ENCODE data around the gene WDR72. TPM values are rescaled to one million over a fixed set of nuclear protein-coding genes. Genes with fewer than 3 reads are reported as not detected.
"Not testable (repeated sequence)": the region's sequence is repeated elsewhere in the genome, so short reads cannot be mapped to it uniquely, and the experiment has no call there.

WDR72 gene
- total RNA-seq, 1 donor from 2014 or later, result not detected

DNA sequence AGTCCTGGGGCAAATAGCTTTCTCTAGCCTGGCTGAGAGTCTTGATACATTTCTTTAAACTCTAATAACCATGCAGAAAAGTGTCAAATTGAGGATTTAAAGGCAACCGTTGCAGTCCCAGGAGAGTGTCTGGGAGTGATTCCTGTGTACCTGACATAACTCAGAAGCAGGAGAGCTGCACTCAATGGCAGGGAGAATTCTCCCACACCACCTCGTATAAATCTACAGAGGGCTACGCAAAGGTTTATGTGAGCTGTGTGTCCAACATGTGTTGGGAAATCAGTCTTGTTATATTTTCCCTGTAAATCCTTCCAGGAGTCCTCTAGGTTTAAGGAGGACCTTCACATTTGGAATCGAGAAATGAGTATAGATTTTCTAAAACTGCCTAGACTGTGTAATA, 192.6 kb downstream of the WDR72 start:
- Mint-ChIP-seq H3K4me3 (no peak overlapping the region), H3K9me3 (no peaks in the 10 kb centered on the region), H3K4me1 (ENCODE audit: low read depth) (no peaks in the 10 kb centered on the region), H3K27me3 (ENCODE audit: insufficient read depth) (no peaks in the 10 kb centered on the region), H3K36me3 (ENCODE audit: low read depth) (no peaks in the 10 kb centered on the region), H3K27ac (no peak overlapping the region)
- no peak for DNase-seq (ENCODE audit: low spot score)
- intact Hi-C loops (cut with micrococcal nuclease), result no loop called here

DNA sequence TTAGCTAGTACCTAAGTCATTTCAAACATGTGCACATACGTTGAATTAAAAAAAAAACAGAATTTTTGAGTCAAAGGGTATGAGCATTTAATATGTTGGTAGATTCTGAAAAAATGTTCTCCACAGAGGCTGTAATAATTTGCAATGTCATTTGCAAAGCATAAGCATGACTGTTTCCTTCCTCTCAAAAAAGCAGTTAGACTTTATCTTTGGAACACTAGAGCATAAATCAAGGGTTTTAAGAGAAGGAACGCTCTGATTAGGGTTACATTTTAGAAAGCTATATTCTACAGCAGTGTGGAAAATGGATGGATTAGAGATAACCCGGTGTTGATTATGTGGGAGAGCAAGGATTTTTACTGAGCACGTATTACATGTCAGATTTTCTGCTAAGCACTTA, 193.7 kb downstream of the WDR72 start:
- no peaks in the 10 kb centered on the region for H3K27me3 Mint-ChIP-seq (ENCODE audit: insufficient read depth)
- H3K4me3 Mint-ChIP-seq, result no peak overlapping the region
- no peaks in the 10 kb centered on the region for H3K4me1 Mint-ChIP-seq (ENCODE audit: low read depth)
- no peak overlapping the region for H3K27ac Mint-ChIP-seq
- H3K9me3 Mint-ChIP-seq, result no peaks in the 10 kb centered on the region
- no peaks in the 10 kb centered on the region for H3K36me3 Mint-ChIP-seq (ENCODE audit: low read depth)
- intact Hi-C loops (cut with micrococcal nuclease), result no loop called here
- no peak for DNase-seq (ENCODE audit: low spot score)

DNA sequence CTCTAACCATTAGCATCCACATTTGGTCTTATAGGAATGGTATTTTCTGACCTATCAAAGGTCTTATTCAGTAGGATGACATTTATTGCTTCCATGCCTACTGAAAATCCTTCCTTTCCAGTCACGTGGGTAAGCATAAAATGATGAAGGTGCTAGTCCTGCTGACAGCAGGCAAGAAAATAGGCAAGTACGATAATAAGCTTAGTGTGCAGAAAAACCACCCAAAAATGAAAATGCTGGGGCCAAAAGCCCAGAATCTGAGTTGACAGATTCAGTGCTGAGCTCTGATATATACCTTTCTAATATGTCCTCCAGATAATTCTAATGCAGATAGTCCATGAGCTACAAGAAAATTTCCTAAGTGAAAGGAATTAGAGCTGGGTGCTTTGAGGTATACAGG, 194.8 kb downstream of the WDR72 start:
- Mint-ChIP-seq H3K27me3 (ENCODE audit: insufficient read depth) (no peaks in the 10 kb centered on the region), H3K36me3 (ENCODE audit: low read depth) (no peaks in the 10 kb centered on the region), H3K4me3 (no peak overlapping the region), H3K9me3 (no peaks in the 10 kb centered on the region), H3K4me1 (ENCODE audit: low read depth) (no peaks in the 10 kb centered on the region), H3K27ac (no peak overlapping the region)
- intact Hi-C loops (cut with micrococcal nuclease), result no loop called here
- DNase-seq (ENCODE audit: low spot score), result no peak

DNA sequence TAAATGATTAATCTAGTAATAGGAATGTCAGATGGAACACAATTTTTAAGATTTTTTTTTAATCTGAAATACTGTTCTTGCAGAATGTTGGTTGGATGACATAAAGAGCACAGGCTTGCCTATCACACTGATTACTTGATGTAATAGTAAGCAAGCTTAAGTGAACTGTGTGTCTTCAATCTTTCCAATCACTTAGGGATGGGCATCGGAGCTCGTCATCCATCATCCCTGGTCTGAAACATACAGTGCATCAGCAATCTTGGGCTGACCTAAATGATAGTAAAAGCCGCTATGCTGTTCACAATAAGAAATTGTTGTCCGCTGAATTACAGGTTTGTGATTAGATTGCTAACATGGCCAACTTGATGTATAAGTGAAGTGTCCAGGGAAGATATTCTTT, 195.8 kb downstream of the WDR72 start:
- no peaks in the 10 kb centered on the region for H3K9me3 Mint-ChIP-seq
- H3K4me3 Mint-ChIP-seq, result no peak overlapping the region
- intact Hi-C loops (cut with micrococcal nuclease), result no loop called here
- H3K27me3 Mint-ChIP-seq (ENCODE audit: insufficient read depth), result no peaks in the 10 kb centered on the region
- no peak overlapping the region for H3K27ac Mint-ChIP-seq
- H3K4me1 Mint-ChIP-seq (ENCODE audit: low read depth), result no peaks in the 10 kb centered on the region
- H3K36me3 Mint-ChIP-seq (ENCODE audit: low read depth), result no peaks in the 10 kb centered on the region
- DNase-seq (ENCODE audit: low spot score), result no peak

DNA sequence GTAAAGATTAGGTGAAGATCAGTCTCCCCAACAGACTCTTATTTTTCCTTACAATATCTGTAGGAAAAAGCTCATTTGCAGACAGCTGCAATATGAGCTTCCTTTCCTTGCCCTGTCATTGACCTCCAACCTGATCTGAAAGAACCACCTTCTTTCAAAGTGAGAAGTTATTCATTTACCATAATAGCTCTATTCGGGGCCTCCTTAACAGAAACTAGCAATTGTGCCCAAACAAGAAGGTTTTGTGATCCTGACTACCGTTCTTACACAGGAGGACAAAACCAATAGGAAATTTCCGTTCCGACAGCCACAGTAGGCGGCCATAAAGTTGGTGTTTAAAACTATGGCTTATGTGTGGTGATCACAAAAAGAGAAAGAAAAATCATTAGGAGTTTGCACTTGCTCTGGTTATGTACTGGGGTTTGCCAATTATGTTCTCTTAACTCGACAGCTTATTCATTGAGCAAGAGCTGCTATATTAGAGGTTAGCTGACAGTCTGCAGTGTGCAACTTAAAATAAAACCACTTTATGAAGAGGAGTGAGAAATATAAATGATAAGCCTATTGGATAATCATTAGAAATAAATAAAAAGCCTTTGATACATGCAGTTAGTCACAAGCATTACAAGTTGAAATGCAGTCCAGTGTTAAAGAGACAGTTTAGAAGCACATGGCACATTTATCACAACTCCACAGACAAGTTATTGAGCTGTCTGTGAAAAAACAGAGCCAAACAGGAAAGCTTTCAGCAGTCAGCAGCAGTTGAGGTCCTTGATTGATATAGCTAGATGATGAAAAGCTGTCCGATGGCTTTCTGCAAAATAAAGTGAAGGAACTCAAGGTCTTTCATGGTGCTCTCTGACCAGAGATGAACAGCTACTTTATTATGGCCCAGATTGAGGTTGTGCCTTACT, 199.8 kb downstream of the WDR72 start:
- Mint-ChIP-seq H3K4me3 (no peak overlapping the region), H3K9me3 (no peaks in the 10 kb centered on the region)
- intact Hi-C loops (cut with micrococcal nuclease), result no loop called here

DNA sequence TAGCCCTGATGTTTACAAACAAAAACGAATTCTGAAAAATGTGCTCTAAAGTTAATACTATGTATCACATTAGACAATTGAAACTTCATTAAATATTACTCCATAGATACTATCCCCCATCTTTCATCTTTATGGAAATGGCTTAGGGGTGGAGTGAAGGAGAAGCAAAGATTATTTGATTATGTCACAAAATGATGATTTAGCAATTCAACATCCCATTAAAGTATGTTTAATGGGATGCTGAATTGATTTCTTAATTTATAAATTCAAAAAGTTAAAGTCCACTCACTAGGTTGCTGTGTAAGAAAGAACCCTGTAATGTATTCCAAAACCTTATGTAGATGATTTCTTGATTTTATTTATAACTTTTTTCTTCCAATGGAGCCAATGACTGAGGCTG, 201.1 kb downstream of the WDR72 start:
- H3K4me3 Mint-ChIP-seq, result no peak overlapping the region
- intact Hi-C loops (cut with micrococcal nuclease), result no loop called here
- no peak overlapping the region for H3K27ac Mint-ChIP-seq
- H3K36me3 Mint-ChIP-seq (ENCODE audit: low read depth), result no peaks in the 10 kb centered on the region
- DNase-seq (ENCODE audit: low spot score), result no peak
- H3K4me1 Mint-ChIP-seq (ENCODE audit: low read depth), result no peaks in the 10 kb centered on the region
- no peaks in the 10 kb centered on the region for H3K27me3 Mint-ChIP-seq (ENCODE audit: insufficient read depth)
- no peaks in the 10 kb centered on the region for H3K9me3 Mint-ChIP-seq

More for the DNA sequence above, 199.8 kb downstream of the WDR72 start:
- Mint-ChIP-seq H3K27ac (no peak overlapping the region), H3K36me3 (ENCODE audit: low read depth) (no peaks in the 10 kb centered on the region), H3K27me3 (ENCODE audit: insufficient read depth) (no peaks in the 10 kb centered on the region), H3K4me1 (ENCODE audit: low read depth) (no peaks in the 10 kb centered on the region)
- no peak for DNase-seq (ENCODE audit: low spot score)

DNA sequence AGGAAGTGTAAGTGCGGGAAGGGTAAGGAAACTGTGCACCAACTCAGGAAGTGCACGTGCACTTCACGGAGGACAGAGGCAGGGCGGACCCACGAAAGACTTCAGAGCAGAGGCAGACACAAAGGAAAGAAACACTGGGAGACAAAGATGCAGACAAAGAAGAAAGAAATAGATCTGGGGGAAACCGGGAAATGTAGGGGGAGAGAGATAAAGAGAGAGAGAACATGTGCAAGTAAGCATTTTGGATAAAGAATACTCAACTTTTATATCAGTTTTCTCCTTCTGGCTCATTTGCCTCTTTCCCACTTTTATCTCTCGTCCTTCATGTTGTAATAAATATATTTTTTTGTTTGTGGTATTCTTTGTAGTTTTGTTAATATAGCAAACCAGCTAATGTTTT, 204.2 kb downstream of the WDR72 start:
- DNase-seq (ENCODE audit: low spot score), result no peak
- H3K36me3 Mint-ChIP-seq (ENCODE audit: low read depth), result no peaks in the 10 kb centered on the region
- no peaks in the 10 kb centered on the region for H3K4me1 Mint-ChIP-seq (ENCODE audit: low read depth)
- no peak overlapping the region for H3K4me3 Mint-ChIP-seq
- no peaks in the 10 kb centered on the region for H3K9me3 Mint-ChIP-seq
- H3K27ac Mint-ChIP-seq, result no peak overlapping the region
- no peaks in the 10 kb centered on the region for H3K27me3 Mint-ChIP-seq (ENCODE audit: insufficient read depth)
- intact Hi-C loops (cut with micrococcal nuclease), result no loop called here

DNA sequence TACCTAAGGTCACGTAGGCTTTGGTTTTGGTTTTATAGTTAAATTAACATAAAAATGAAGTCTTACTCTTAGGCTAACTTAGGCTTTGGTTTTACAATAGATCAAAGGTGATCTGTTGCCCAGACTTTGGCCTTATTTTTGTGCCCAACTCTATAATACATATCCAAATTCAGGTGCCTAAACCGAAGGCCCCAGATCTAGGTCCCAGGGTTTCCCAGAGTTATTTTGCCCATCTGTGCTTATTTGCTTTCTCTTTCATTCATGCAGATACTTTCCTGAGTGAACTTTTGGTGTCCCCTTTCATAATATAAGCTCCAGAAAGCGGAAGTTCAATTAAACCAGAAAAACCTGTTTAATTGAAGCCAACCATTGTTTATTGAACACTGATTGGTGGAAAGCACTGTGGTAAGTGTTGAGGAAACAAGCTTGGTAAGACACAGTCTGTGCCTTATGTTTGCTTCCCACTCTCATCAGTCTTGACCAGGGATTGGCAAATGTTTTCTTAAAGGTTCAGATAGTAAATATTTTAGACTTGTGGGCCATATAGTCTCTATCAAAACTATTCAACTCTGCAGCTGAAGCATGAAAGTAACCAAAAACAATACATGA, 209.7 kb downstream of the WDR72 start:
- H3K4me1 Mint-ChIP-seq (ENCODE audit: low read depth), result no peaks in the 10 kb centered on the region
- peaks cover 4% of the 10 kb centered on the region for H3K9me3 Mint-ChIP-seq
- no peak overlapping the region for H3K27ac Mint-ChIP-seq
- DNase-seq (ENCODE audit: low spot score), result no peak
- H3K36me3 Mint-ChIP-seq (ENCODE audit: low read depth), result no peaks in the 10 kb centered on the region
- H3K4me3 Mint-ChIP-seq, result no peak overlapping the region
- H3K27me3 Mint-ChIP-seq (ENCODE audit: insufficient read depth), result no peaks in the 10 kb centered on the region
- intact Hi-C loops (cut with micrococcal nuclease), result no loop called here

DNA sequence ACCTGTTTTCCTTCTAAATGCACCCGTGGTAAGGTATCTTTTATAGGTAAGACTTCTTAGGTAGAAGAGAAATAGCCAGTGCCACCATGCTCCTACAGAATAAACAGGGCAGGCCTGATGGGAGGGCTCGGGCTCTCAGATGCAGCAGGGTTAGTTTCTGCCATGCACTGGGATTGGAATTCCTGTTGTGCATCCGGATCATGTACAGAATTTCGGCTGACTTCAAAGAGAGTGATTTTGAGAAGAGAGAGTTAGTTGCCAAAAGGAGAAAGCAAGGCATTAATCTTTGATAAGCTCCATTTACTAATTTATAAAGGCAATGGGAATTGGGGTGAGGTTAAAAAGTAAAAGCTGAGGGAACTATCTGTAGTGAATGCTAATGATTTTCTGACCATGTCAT, 211.2 kb downstream of the WDR72 start:
- intact Hi-C loops (cut with micrococcal nuclease), result no loop called here
- DNase-seq (ENCODE audit: low spot score), result no peak
- Mint-ChIP-seq H3K27ac (no peak overlapping the region), H3K36me3 (ENCODE audit: low read depth) (no peaks in the 10 kb centered on the region), H3K4me3 (no peak overlapping the region), H3K27me3 (ENCODE audit: insufficient read depth) (no peaks in the 10 kb centered on the region), H3K9me3 (peaks cover 4% of the 10 kb centered on the region), H3K4me1 (ENCODE audit: low read depth) (no peaks in the 10 kb centered on the region)

DNA sequence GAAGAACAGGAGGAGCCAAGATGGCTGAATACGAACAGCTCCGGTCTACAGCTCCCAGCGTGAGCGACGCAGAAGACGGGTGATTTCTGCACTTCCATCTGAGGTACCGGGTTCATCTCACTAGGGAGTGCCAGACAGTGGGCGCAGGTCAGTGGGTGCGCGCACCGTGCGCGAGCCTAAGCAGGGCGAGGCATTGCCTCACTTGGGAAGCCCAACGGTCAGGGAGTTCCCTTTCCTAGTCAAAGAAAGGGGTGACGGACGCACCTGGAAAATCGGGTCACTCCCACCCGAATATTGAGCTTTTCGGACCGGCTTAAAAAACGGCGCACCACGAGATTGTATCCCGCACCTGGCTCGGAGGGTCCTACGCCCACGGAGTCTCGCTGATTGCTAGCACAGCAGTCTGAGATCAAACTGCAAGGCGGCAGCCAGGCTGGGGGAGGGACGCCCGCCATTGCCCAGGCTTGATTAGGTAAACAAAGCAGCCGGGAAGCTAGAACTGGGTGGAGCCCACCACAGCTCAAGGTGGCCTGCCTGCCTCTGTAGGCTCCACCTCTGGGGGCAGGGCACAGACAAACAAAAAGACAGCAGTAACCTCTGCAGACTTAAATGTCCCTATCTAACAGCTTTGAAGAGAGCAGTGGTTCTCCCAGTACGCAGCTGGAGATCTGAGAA, 218.7 kb downstream of the WDR72 start:
- H3K9me3 Mint-ChIP-seq; H3K27me3 Mint-ChIP-seq (ENCODE audit: insufficient read depth); H3K27ac Mint-ChIP-seq; H3K4me1 Mint-ChIP-seq (ENCODE audit: low read depth); H3K36me3 Mint-ChIP-seq (ENCODE audit: low read depth); H3K4me3 Mint-ChIP-seq; intact Hi-C loops (cut with micrococcal nuclease); DNase-seq (ENCODE audit: low spot score): not testable (repeated sequence)

DNA sequence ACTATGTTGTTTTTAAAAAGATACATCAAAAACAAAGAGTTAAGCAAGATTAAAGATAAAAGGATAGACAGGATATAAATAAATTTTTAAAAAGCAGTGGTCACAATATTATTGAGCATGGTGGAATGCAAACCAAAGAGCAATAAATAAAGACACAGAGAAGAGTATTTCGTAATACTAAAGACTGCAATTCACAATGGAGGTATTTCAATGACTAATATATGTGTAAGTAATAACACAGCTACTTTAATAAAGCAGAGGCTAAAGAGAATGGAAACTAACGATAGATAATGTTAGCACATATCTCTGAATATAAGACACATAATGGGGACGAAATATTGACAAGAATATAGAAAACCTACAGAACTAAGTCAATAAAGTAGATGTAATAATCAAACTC, 219.6 kb downstream of the WDR72 start:
- Mint-ChIP-seq H3K27me3 (ENCODE audit: insufficient read depth) (no peaks in the 10 kb centered on the region), H3K4me3 (no peak overlapping the region), H3K27ac (no peak overlapping the region), H3K36me3 (ENCODE audit: low read depth) (no peaks in the 10 kb centered on the region), H3K9me3 (peaks cover 5% of the 10 kb centered on the region), H3K4me1 (ENCODE audit: low read depth) (no peaks in the 10 kb centered on the region)
- DNase-seq (ENCODE audit: low spot score), result no peak
- intact Hi-C loops (cut with micrococcal nuclease), result no loop called here

DNA sequence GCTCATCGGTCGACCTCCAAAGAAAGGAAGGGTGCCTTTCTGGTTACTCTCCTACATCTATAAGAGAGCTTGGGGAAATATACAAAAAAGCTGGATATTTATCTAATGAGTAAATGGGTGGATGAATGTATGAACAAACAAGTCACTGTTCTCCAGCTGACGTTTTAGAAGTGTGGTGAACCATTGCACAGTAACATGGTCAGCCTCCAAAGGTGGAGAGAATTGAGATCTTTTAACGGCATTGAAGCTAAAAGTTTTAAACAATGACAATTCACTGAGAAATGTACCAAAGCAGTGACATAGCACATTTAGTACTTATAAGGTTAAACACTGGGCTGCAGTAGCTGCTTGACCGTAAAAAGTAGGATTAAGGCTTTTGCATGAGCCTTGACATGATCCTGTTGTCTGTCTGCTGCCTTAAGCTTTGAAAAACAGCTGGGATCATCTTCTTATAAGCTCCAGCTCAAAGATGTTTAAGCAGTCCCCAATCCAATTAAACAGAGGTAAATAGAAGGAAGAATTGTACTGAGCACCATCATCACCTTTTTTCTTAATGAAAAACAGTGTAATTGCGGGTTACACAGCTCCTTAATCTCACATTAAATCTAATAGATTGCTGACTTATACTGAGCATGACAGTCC, 222.9 kb downstream of the WDR72 start:
- Mint-ChIP-seq H3K27ac (no peak overlapping the region), H3K4me3 (no peak overlapping the region), H3K4me1 (ENCODE audit: low read depth) (no peaks in the 10 kb centered on the region), H3K9me3 (peaks cover 5% of the 10 kb centered on the region), H3K36me3 (ENCODE audit: low read depth) (no peaks in the 10 kb centered on the region), H3K27me3 (ENCODE audit: insufficient read depth) (no peaks in the 10 kb centered on the region)
- no peak for DNase-seq (ENCODE audit: low spot score)
- intact Hi-C loops (cut with micrococcal nuclease), result no loop called here

DNA sequence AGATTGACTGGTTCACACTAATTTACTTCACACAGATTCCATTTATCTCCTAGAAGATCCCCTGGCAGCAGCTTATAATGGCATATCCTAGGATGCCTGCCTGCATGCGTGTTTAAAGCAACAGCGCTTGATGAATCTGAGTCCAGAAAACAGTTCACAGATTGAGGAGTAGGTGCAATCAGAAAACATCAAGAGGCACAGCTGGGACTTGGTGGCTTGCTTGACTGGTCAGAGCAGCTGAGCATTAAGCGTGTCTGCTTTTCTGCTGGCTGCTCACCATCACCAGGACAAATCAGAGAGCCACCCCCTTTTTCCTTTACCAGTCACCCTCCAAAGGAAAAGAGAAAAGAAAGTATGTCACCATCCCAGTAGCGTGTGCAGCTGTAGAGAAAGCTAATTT, 223.6 kb downstream of the WDR72 start:
- Mint-ChIP-seq H3K9me3 (peaks cover 5% of the 10 kb centered on the region), H3K27me3 (ENCODE audit: insufficient read depth) (no peaks in the 10 kb centered on the region), H3K36me3 (ENCODE audit: low read depth) (no peaks in the 10 kb centered on the region), H3K4me1 (ENCODE audit: low read depth) (no peaks in the 10 kb centered on the region), H3K4me3 (no peak overlapping the region), H3K27ac (no peak overlapping the region)
- intact Hi-C loops (cut with micrococcal nuclease), result no loop called here
- DNase-seq (ENCODE audit: low spot score), result no peak
